HEK293 (cell line): Measurements from ENCODE around the gene STEAP3.

Experiments used
- CTCF ChIA-PET: fragments of 350-600 bp; formaldehyde crosslinking; extraction: SDS; loops from one replicate; lab custom pipeline; 2021; ENCODE audit warnings: antibody characterized with exemption; lab: Yijun Ruan, JAX
- POLR2A ChIA-PET: fragments of 300-600 bp; formaldehyde crosslinking; extraction: SDS; loops from one replicate; lab custom pipeline; 2020; ENCODE audit warnings: antibody characterized with exemption, inconsistent platforms; lab: Yijun Ruan, JAX
- H3K27ac ChIP-seq: fragments of 200-500 bp; sonication (Bioruptor generic); 2 replicates; pipeline ENCODE4 v1.5.1; 2014; ENCODE audit warnings: low read depth, low read length, control low read depth, inconsistent platforms; ENCODE audit errors: extremely low read depth
- H3K36me3 ChIP-seq, 2 experiments: fragments of 200-500 bp in 1 of 2; sonication (Bioruptor generic) in 1 of 2; 1 replicate in 1 of 2; 2 replicates in 1 of 2; pipeline ENCODE4 v1.5.1; 2014 to 2017; ENCODE audit warnings: inconsistent platforms in 2 of 2, low read length in 2 of 2; ENCODE audit not compliant: control insufficient read depth in 2 of 2, insufficient read depth in 1 of 2
- H3K4me1 ChIP-seq: fragments of 200-500 bp; sonication (Bioruptor generic); 2 replicates; pipeline ENCODE4 v1.5.1; 2014; ENCODE audit warnings: mild to moderate bottlenecking, low read length, inconsistent platforms; ENCODE audit not compliant: control insufficient read depth, insufficient read depth
- H3K4me3 ChIP-seq: 2 replicates; pipeline ENCODE4 v1.5.1; 2011; ENCODE audit warnings: low read depth, mild to moderate bottlenecking, control low read depth, low read length, moderate library complexity
- H3K9me3 ChIP-seq: fragments of 200-500 bp; sonication (Bioruptor generic); 2 replicates; pipeline ENCODE4 v1.5.1; 2014; ENCODE audit warnings: low read depth, low read length, inconsistent platforms; ENCODE audit not compliant: control insufficient read depth, insufficient read depth
- REPIN1 ChIP-seq: fragments of 450-650 bp; formaldehyde crosslinking; IDR thresholded peaks from 2 replicates; pipeline ENCODE4 v1.5.1; 2017; ENCODE audit warnings: missing biosample characterization, missing genetic modification characterization, low read depth
- SETDB1 ChIP-seq: IDR thresholded peaks from one replicate; pipeline ENCODE4 v1.6.1; 2017; ENCODE audit warnings: mild to moderate bottlenecking, low read length, moderate library complexity, mixed read lengths; ENCODE audit not compliant: insufficient read length
- WT1 ChIP-seq: fragments of 450-650 bp; formaldehyde crosslinking; IDR thresholded peaks from 2 replicates; pipeline ENCODE4 v1.5.1; 2016; ENCODE audit warnings: missing biosample characterization, missing genetic modification characterization
- ZFP41 ChIP-seq: fragments of 450-650 bp; formaldehyde crosslinking; IDR thresholded peaks from 2 replicates; pipeline ENCODE4 v1.5.1; 2016; ENCODE audit warnings: missing biosample characterization, missing genetic modification characterization, borderline replicate concordance
- ZIC2 ChIP-seq: fragments of 450-650 bp; formaldehyde crosslinking; IDR thresholded peaks from 2 replicates; pipeline ENCODE4 v1.5.1; 2016; ENCODE audit warnings: missing biosample characterization, missing genetic modification characterization
- ZNF211 ChIP-seq: fragments of 450-650 bp; formaldehyde crosslinking; IDR thresholded peaks from 2 replicates; pipeline ENCODE4 v1.5.1; 2016; ENCODE audit warnings: low read depth, missing biosample characterization, missing genetic modification characterization
- ZNF324 ChIP-seq: fragments of 450-650 bp; formaldehyde crosslinking; IDR thresholded peaks from 2 replicates; pipeline ENCODE4 v1.5.1; 2016; ENCODE audit warnings: missing biosample characterization, missing genetic modification characterization
- ZNF335 ChIP-seq: fragments of 450-650 bp; formaldehyde crosslinking; conservative IDR thresholded peaks from 2 replicates; pipeline ENCODE4 v1.5.1; 2016; ENCODE audit warnings: missing biosample characterization, missing genetic modification characterization
- ZNF514 ChIP-seq: fragments of 450-650 bp; formaldehyde crosslinking; IDR thresholded peaks from 2 replicates; pipeline ENCODE4 v1.5.1; 2016; ENCODE audit warnings: missing biosample characterization, missing genetic modification characterization
- ZNF555 ChIP-seq: fragments of 450-650 bp; formaldehyde crosslinking; conservative IDR thresholded peaks from 2 replicates; pipeline ENCODE4 v1.5.1; 2017; ENCODE audit warnings: missing biosample characterization, mild to moderate bottlenecking, missing genetic modification characterization, inconsistent platforms
- ZNF558 ChIP-seq: fragments of 450-650 bp; formaldehyde crosslinking; IDR thresholded peaks from 2 replicates; pipeline ENCODE4 v1.5.1; 2016; ENCODE audit warnings: missing biosample characterization, missing genetic modification characterization
- ZNF560 ChIP-seq: fragments of 450-650 bp; formaldehyde crosslinking; IDR thresholded peaks from 2 replicates; pipeline ENCODE4 v1.5.1; 2017; ENCODE audit warnings: missing biosample characterization, missing genetic modification characterization, borderline replicate concordance
- ZNF623 ChIP-seq: fragments of 450-650 bp; formaldehyde crosslinking; IDR thresholded peaks from 2 replicates; pipeline ENCODE4 v1.5.1; 2016; ENCODE audit warnings: missing biosample characterization, missing genetic modification characterization
- ZNF654 ChIP-seq: fragments of 450-650 bp; formaldehyde crosslinking; IDR thresholded peaks from 2 replicates; pipeline ENCODE4 v1.5.1; 2016; ENCODE audit warnings: low read depth, missing biosample characterization, missing genetic modification characterization
- ZNF701 ChIP-seq: fragments of 450-650 bp; formaldehyde crosslinking; IDR thresholded peaks from 2 replicates; pipeline ENCODE4 v1.5.1; 2016; ENCODE audit warnings: missing biosample characterization, missing genetic modification characterization
- TF ChIP-seq, protein P1 (sequence below): fragments of 450-650 bp; formaldehyde crosslinking; IDR thresholded peaks from 2 replicates; pipeline ENCODE4 v1.5.1; 2016; ENCODE audit warnings: missing biosample characterization, missing genetic modification characterization
- TF ChIP-seq, protein P2 (sequence below): fragments of 450-650 bp; IDR thresholded peaks from 2 replicates; pipeline ENCODE4 v1.5.1; 2018; ENCODE audit warnings: missing biosample characterization, mild to moderate bottlenecking, missing genetic modification characterization
- TF ChIP-seq, protein P3 (sequence below): fragments of 450-650 bp; formaldehyde crosslinking; IDR thresholded peaks from 2 replicates; pipeline ENCODE4 v1.5.1; 2016; ENCODE audit warnings: missing biosample characterization, missing genetic modification characterization
- TF ChIP-seq, protein P4 (sequence below): fragments of 450-650 bp; formaldehyde crosslinking; IDR thresholded peaks from 2 replicates; pipeline ENCODE4 v1.5.0; 2017; ENCODE audit warnings: missing biosample characterization, missing genetic modification characterization, borderline replicate concordance
- TF ChIP-seq, protein P5 (sequence below): fragments of 450-650 bp; formaldehyde crosslinking; IDR thresholded peaks from 2 replicates; pipeline ENCODE4 v1.5.1; 2016; ENCODE audit warnings: missing biosample characterization, missing genetic modification characterization

STEAP3 gene

DNA sequence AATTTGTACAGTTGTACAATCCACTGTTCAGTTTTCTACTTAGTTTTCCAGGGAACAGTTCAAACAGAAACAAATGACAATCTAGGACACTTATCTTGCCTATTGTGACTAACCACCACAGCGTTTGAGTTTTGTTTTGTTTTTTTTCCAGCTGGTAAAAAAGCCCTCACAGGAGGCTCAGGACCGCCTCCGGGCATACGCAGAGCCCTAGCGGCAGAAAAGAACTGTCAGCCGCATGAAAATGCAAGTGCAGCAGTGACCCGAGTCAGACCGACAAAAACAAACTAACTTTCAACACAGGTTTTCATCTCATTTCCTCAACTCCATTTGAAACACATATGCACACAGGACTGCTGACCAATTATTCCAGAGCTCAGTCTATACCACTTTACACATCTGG is 68.6 kb downstream of the STEAP3 start (continued):
- TF ChIP-seq, protein P1, sequence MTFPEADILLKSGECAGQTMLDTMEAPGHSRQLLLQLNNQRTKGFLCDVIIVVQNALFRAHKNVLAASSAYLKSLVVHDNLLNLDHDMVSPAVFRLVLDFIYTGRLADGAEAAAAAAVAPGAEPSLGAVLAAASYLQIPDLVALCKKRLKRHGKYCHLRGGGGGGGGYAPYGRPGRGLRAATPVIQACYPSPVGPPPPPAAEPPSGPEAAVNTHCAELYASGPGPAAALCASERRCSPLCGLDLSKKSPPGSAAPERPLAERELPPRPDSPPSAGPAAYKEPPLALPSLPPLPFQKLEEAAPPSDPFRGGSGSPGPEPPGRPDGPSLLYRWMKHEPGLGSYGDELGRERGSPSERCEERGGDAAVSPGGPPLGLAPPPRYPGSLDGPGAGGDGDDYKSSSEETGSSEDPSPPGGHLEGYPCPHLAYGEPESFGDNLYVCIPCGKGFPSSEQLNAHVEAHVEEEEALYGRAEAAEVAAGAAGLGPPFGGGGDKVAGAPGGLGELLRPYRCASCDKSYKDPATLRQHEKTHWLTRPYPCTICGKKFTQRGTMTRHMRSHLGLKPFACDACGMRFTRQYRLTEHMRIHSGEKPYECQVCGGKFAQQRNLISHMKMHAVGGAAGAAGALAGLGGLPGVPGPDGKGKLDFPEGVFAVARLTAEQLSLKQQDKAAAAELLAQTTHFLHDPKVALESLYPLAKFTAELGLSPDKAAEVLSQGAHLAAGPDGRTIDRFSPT (tag by site-specific recombination): no peak
- TF ChIP-seq ZNF558 (no peak), ZNF514 (tag by site-specific recombination) (no peak), REPIN1 (no peak), ZNF211 (no peak), SETDB1 (no peak)

DNA sequence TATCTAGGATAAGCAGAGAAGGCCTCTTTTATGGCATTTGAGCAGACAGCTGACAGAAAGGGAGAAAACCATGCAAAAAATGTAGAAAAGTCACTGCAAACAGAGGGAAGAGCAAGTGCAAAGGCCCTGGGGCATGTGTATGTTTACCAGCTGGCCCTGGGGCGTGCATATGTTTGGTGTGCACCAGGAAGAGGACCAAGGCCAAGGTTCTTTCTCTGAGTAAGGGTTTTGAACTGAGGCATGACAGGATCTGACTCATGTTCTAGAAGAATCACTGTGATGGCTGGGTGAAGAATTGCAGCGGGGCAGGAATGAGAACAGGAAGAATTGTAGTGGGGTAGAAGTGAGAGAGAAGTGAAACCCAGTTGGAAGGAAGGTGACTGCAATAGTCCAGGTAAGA is 69.6 kb downstream of the STEAP3 start:
- CTCF ChIA-PET: interaction anchor here (1.5 kb wide), 1 partner anchor 9 kb away, joined by 3 read pairs; no protein-coding TSS in a partner anchor
- Histone ChIP-seq H3K27ac (no peak overlapping the region), H3K4me1 (0 out of 2 replicates have a peak, but pooled peaks cover 3% of the 10 kb centered on the region), H3K9me3 (no peaks in the 10 kb centered on the region), H3K4me3 (no peak overlapping the region), H3K36me3 (no peaks in the 10 kb centered on the region)
- POLR2A ChIA-PET: no interaction called here
- TF ChIP-seq, protein P2, sequence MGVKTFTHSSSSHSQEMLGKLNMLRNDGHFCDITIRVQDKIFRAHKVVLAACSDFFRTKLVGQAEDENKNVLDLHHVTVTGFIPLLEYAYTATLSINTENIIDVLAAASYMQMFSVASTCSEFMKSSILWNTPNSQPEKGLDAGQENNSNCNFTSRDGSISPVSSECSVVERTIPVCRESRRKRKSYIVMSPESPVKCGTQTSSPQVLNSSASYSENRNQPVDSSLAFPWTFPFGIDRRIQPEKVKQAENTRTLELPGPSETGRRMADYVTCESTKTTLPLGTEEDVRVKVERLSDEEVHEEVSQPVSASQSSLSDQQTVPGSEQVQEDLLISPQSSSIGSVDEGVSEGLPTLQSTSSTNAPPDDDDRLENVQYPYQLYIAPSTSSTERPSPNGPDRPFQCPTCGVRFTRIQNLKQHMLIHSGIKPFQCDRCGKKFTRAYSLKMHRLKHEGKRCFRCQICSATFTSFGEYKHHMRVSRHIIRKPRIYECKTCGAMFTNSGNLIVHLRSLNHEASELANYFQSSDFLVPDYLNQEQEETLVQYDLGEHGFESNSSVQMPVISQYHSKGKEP (tag by site-specific recombination): no peak
- TF ChIP-seq ZNF623 (tag by site-specific recombination): peak; percentile 85

DNA sequence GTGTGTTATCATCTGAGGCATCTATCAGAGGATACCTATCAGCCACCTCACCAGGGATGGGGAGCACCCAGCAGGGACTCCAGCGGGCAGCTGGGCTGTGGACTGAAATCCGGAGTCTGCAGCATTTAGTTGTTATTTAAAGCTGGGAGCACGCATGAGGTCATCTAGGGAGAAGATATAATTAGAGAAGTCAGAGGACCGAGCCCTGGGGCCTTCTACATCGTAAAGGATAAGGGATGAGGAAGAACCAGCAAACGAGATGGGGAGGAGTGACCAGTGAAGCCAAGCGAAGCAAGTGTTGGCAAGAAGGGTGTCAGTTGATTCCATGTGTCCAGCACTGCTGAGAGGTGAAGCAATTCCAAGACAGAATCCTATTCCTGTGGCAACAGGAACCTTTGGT is 70.3 kb downstream of the STEAP3 start:
- Histone ChIP-seq H3K4me3 (no peak overlapping the region), H3K27ac (no peak overlapping the region), H3K9me3 (no peaks in the 10 kb centered on the region), H3K4me1 (0 out of 2 replicates have a peak, but pooled peaks cover 3% of the 10 kb centered on the region), H3K36me3 (no peaks in the 10 kb centered on the region)
- TF ChIP-seq ZIC2 (tag by site-specific recombination): peak; percentile 59
- TF ChIP-seq, protein P3, sequence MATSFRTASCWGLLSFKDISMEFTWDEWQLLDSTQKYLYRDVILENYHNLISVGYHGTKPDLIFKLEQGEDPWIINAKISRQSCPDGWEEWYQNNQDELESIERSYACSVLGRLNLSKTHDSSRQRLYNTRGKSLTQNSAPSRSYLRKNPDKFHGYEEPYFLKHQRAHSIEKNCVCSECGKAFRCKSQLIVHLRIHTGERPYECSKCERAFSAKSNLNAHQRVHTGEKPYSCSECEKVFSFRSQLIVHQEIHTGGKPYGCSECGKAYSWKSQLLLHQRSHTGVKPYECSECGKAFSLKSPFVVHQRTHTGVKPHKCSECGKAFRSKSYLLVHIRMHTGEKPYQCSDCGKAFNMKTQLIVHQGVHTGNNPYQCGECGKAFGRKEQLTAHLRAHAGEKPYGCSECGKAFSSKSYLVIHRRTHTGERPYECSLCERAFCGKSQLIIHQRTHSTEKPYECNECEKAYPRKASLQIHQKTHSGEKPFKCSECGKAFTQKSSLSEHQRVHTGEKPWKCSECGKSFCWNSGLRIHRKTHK (tag by site-specific recombination): no peak
- POLR2A ChIA-PET: no interaction called here
- CTCF ChIA-PET: no interaction called here

DNA sequence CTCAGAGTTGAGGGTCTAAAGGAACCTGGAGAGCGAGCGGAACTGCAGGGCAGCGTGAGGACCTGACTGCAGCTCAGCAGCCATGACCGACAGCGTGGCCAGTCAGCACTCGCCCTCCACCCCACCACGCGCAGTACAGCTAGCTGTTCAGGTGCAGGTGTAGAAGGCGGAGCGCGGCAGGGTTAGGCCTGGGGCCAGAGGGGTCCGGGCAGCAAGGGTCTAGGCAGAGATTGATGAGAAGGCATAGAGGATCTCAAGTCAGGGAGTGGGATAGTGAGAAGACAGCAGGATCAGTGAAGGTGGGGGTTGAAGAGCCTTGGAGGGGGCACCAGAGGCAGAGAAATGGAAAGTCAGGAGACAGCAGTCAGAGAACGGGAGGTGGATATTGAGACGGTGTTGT is 71.0 kb downstream of the STEAP3 start:
- Histone ChIP-seq H3K27ac (no peak overlapping the region), H3K9me3 (no peaks in the 10 kb centered on the region), H3K4me3 (no peak overlapping the region), H3K4me1 (0 out of 2 replicates have a peak, but pooled peaks cover 3% of the 10 kb centered on the region), H3K36me3 (no peaks in the 10 kb centered on the region)
- CTCF ChIA-PET: interaction anchor here (0.6 kb wide), 1 partner anchor 142 kb away, joined by 4 read pairs; no protein-coding TSS in a partner anchor
- POLR2A ChIA-PET: no interaction called here
- TF ChIP-seq ZNF701 (tag by site-specific recombination): no peak
- TF ChIP-seq, protein P2 (tag by site-specific recombination): no peak
- TF ChIP-seq ZNF335 (tag by site-specific recombination): no peak
- no peak for TF ChIP-seq ZNF560 (tag by site-specific recombination)
- TF ChIP-seq ZFP41 (tag by site-specific recombination): no peak
- TF ChIP-seq, protein P4, sequence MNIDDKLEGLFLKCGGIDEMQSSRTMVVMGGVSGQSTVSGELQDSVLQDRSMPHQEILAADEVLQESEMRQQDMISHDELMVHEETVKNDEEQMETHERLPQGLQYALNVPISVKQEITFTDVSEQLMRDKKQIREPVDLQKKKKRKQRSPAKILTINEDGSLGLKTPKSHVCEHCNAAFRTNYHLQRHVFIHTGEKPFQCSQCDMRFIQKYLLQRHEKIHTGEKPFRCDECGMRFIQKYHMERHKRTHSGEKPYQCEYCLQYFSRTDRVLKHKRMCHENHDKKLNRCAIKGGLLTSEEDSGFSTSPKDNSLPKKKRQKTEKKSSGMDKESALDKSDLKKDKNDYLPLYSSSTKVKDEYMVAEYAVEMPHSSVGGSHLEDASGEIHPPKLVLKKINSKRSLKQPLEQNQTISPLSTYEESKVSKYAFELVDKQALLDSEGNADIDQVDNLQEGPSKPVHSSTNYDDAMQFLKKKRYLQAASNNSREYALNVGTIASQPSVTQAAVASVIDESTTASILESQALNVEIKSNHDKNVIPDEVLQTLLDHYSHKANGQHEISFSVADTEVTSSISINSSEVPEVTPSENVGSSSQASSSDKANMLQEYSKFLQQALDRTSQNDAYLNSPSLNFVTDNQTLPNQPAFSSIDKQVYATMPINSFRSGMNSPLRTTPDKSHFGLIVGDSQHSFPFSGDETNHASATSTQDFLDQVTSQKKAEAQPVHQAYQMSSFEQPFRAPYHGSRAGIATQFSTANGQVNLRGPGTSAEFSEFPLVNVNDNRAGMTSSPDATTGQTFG (tag by site-specific recombination): no peak
- TF ChIP-seq, protein P5, sequence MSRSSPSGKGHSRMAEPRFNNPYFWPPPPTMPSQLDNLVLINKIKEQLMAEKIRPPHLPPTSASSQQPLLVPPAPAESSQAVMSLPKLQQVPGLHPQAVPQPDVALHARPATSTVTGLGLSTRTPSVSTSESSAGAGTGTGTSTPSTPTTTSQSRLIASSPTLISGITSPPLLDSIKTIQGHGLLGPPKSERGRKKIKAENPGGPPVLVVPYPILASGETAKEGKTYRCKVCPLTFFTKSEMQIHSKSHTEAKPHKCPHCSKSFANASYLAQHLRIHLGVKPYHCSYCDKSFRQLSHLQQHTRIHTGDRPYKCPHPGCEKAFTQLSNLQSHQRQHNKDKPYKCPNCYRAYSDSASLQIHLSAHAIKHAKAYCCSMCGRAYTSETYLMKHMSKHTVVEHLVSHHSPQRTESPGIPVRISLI (tag by site-specific recombination): no peak
- TF ChIP-seq ZNF324 (tag by site-specific recombination): no peak
- TF ChIP-seq ZNF555 (tag by site-specific recombination): no peak
- TF ChIP-seq WT1 (tag by site-specific recombination): no peak
- TF ChIP-seq ZNF654: no peak
